Uterus (tissue), 2 donors: Measurements from ENCODE around the gene PDE4D.

Source experiments
- CTCF ChIP-seq, 4 experiments: fragments of 200-600 bp in 2 of 4; fragments of 450-650 bp in 2 of 4; sonication (generic) in 2 of 4; IDR thresholded peaks; one replicate each; pipeline ENCODE4 v1.5.1; 2016 to 2019; ENCODE audit warnings: antibody characterized with exemption in 4 of 4, mild to moderate bottlenecking in 2 of 4, moderate library complexity in 1 of 4
- POLR2A ChIP-seq, 2 donors: fragments of 450-650 bp; IDR thresholded peaks; one replicate each; pipeline ENCODE4 v1.6.1; 2016; ENCODE audit warnings: antibody characterized with exemption in 2 of 2, mild to moderate bottlenecking in 1 of 2, moderate library complexity in 1 of 2

- TF ChIP-seq CTCF (IDR thresholded peaks at IDR 0.05) (no peak), POLR2A (IDR thresholded peaks at IDR 0.05) (no peak)
Observed at GRCh38 chr5:59579824-59580167, 313.7 kb downstream of the PDE4D start.
